ENCODE data around the gene ZSCAN20.

- TF ChIP-seq POLR2A (IDR thresholded peaks at IDR 0.05) (no peak), CTCF (IDR thresholded peaks at IDR 0.05) (no peak)
Observed at GRCh38 chr1:33468967-33469366, 3.5 kb upstream of the ZSCAN20 start.

Measured in uterus (tissue), 2 donors.